D721Med (cell line): ENCODE data around the gene UNC13A.

Source experiments
- DNase-seq: peaks from one replicate; pipeline ENCODE4 v3.0.0; 2011; ENCODE audit warnings: low spot score; ENCODE audit not compliant: insufficient read length
- FAIRE-seq: peaks from 2 replicates; lab custom pipeline; 2011; peaks lifted over from hg19 to GRCh38; lab: Jason Lieb, UNC
- CTCF ChIP-seq: IDR thresholded peaks from 2 replicates; pipeline ENCODE4 v1.5.1; 2012; ENCODE audit warnings: mild to moderate bottlenecking, control low read depth; ENCODE audit not compliant: insufficient read depth; ENCODE audit errors: missing control alignments

Gene UNC13A

DNA sequence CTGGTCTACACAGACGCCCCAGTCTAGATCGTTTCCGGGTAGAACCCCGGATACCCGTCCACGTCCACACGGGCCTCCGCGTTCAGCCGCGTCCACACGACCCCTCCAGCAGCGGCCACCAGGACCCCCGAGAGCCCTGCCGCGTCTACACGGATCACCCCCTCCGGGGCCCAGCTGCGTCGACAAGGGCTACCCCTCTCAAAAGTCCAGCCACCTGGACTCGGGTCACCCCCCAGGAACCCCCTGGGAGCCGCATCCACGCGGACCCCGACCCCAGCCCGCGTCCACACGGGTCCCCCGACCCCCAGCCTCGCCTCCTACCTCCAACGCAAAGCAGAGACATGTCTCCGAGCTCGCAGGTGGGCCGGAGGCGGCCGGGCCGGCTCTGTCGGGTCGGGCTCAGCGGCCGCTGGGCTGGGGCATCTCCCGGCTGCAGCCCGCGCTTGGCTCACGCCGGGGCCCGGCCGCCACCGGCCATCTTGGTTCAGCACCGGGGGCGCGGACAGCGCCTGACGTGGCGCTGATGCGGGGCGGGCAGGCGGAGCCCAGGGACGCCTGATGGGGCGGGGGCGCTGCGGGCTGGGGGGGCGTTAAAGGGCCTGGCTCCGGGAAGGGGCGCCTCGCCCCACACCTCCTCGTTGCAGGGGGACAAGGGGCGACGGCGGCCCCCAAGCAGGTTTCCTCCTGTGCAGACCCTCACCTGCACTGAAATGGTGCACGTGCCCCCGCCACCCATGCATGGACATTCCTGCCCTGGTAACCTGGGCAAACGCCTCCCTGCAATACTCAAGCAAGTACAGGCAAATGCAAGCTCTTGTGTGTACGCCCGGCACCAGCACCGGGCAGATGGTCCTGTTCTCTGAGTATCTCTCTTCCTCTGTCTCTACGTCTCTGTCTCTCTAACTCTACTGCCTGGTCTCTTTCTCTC lies at the start of gene UNC13A:
Gene UNC13A (minus strand): TSS at position 498 of the 928 bp plus-strand sequence. CDS start 155 bp downstream, at position 343.
- DNase-seq: peak; percentile 82
- no peak for TF ChIP-seq CTCF
- no peak for FAIRE-seq

DNA sequence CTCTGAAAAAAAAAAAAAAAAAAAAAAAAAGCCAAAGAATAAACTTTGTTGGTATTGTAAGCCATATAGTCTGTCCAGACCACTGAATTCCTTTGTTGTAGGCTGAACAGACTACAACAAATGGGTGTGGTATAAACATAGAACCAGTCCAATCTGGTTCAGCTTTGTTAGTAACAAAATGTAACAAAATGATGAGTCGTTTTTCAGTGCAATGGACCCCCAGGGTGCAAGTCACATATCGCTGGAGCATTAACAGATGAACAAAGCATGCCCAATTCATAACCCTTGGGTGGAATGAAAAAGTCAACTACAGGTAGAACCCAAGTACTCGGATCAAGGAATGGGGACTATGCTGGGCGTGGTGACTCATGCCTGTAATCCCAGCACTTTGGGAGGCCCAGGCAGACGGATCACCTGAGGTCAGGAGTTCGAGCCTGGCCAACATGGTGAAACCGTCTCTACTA lies 49.6 kb upstream of the UNC13A start:
- DNase-seq (no peak), FAIRE-seq (no peak)
- TF ChIP-seq CTCF: no peak

DNA sequence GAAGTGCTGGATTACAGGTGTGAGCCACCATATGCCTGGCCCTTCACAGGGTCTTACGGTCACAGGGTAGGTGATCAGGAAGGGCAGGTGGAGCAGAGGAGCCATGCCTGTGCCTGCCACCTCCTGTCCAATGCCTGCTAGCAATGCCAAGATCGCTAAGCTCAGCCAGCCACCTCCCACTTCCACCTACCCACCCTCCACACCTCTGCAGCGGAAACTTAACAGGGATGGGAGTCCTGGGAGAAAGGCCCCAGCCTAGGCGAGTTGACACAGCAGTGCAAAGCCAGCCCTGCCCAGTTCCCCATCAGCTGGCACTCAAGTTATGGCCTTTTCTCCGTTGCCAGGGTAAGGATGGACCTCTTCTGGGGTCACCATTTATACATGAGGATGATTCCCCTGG lies 47.3 kb upstream of the UNC13A start:
- TF ChIP-seq CTCF: no peak
- no peak for DNase-seq
- FAIRE-seq: no peak

GRCh38 chr19:17734146-17734545 lies 46.0 kb upstream of the UNC13A start:
- TF ChIP-seq CTCF: no peak
- FAIRE-seq (no peak), DNase-seq (no peak)

DNA sequence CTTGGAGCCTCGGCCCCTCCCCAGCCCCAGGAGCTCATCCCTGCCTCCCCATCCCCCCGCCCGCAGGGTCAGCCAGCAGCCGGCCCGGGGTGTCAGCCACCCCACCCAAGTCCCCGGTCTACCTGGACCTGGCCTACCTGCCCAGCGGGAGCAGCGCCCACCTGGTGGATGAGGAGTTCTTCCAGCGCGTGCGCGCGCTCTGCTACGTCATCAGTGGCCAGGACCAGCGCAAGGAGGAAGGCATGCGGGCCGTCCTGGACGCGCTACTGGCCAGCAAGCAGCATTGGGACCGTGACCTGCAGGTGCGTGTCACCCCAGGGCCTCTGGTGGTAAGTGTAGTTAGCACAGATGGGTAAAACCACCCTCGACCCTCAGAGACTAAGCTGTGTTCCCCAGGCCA lies 45.0 kb upstream of the UNC13A start:
- FAIRE-seq (no peak), DNase-seq (no peak)
- no peak for TF ChIP-seq CTCF

GRCh38 chr19:17727843-17728242 lies 39.7 kb upstream of the UNC13A start:
- DNase-seq (no peak), FAIRE-seq (no peak)
- no peak for TF ChIP-seq CTCF
